HepG2 (cell line): ENCODE measurements around the gene PTPRO. TPM values are rescaled to one million over a fixed set of nuclear protein-coding genes. Genes with fewer than 3 reads are reported as not detected.

Experiments
- ATAC-seq: fragments of 200-7000 bp; cut with Tn5 transposase; 3 replicates; pipeline ENCODE4 v1.9.1; 2020; ENCODE audit warnings: mild to moderate bottlenecking, moderate library complexity
- BruUV-seq: library from RNA; stranded (reverse); fragments of 400-500 nt; replicated peaks from 2 replicates; lab custom pipeline; 2021; lab: Mats Ljungman, UMichigan
- CTCF ChIA-PET: fragments of 300-600 bp; formaldehyde crosslinking; extraction: SDS; loops from one replicate; lab custom pipeline; 2021; ENCODE audit warnings: low total read pairs, inconsistent platforms, low intra/inter-chr PET ratio; lab: Yijun Ruan, JAX
- POLR2A ChIA-PET: fragments of 350-600 bp; sonication (Branson Sonifier 250); formaldehyde crosslinking; loops from one replicate; lab custom pipeline; 2020; ENCODE audit warnings: antibody characterized with exemption, inconsistent platforms; lab: Yijun Ruan, JAX
- DNase-seq: peaks from one replicate; pipeline ENCODE4 v3.0.0-alpha.2; 2015; ENCODE audit warnings: low spot score
- FAIRE-seq: peaks from 3 replicates; lab custom pipeline; 2011; peaks lifted over from hg19 to GRCh38; lab: Jason Lieb, UNC
- H2AFZ ChIP-seq: one replicate; pipeline ENCODE4 v1.6.1; 2011; ENCODE audit warnings: low read length, inconsistent platforms
- H3K27ac ChIP-seq: fragments of 300-600 bp; 3 replicates; pipeline ENCODE4 v1.8.0; 2011; ENCODE audit warnings: mixed run types, mild to moderate bottlenecking, mixed read lengths, low read length, inconsistent platforms; ENCODE audit not compliant: insufficient read depth; ENCODE audit errors: extremely low read length
- H3K27me3 ChIP-seq, 2 experiments: fragments of 200-600 bp in 1 of 2; 2 replicates in 1 of 2; 3 replicates in 1 of 2; pipeline versions ENCODE4 v1.6.0 to v1.8.0; 2011; ENCODE audit warnings: low read length in 2 of 2, mild to moderate bottlenecking in 2 of 2, moderate library complexity in 2 of 2, inconsistent platforms in 1 of 2; ENCODE audit not compliant: insufficient read depth in 2 of 2, control insufficient read depth in 1 of 2
- H3K36me3 ChIP-seq, 2 experiments: fragments of 200-600 bp in 1 of 2; replicated peaks in 1 of 2; 2 replicates in 1 of 2; 3 replicates in 1 of 2; pipeline versions ENCODE4 v1.5.1 to v1.8.0; 2011; ENCODE audit warnings: low read length in 2 of 2, inconsistent platforms in 1 of 2; ENCODE audit not compliant: insufficient read depth in 2 of 2, control insufficient read depth in 1 of 2
- H3K4me1 ChIP-seq: 2 replicates; pipeline ENCODE4 v1.5.1; 2012; ENCODE audit warnings: low read length, inconsistent platforms; ENCODE audit not compliant: insufficient read depth
- H3K4me2 ChIP-seq: 2 replicates; pipeline ENCODE4 v1.6.0; 2011; ENCODE audit warnings: low read depth, low read length, inconsistent platforms
- H3K4me3 ChIP-seq, 3 experiments: fragments of 200-600 bp in 1 of 3; sonication (generic), shearing (Covaris generic) in 1 of 3; replicated peaks in 1 of 3; 2 replicates each; pipeline ENCODE4 v1.5.1; 2011 to 2016; ENCODE audit warnings: low read length in 3 of 3, inconsistent platforms in 2 of 3, low read depth in 2 of 3, mild to moderate bottlenecking in 2 of 3, control low read depth in 1 of 3, mixed read lengths in 1 of 3; ENCODE audit not compliant: insufficient read depth in 1 of 3
- H3K79me2 ChIP-seq: one replicate; pipeline ENCODE4 v1.6.1; 2011; ENCODE audit warnings: low read length, inconsistent platforms; ENCODE audit not compliant: insufficient read depth
- H3K9ac ChIP-seq: 2 replicates; pipeline ENCODE4 v1.6.0; 2011; ENCODE audit warnings: mild to moderate bottlenecking, low read depth, low read length, inconsistent platforms; ENCODE audit not compliant: insufficient read depth
- H3K9me3 ChIP-seq: 2 replicates; pipeline ENCODE4 v1.5.1; 2012; ENCODE audit warnings: mild to moderate bottlenecking, low read length
- H4K20me1 ChIP-seq: 2 replicates; pipeline ENCODE4 v1.6.0; 2011; ENCODE audit warnings: inconsistent platforms, mild to moderate bottlenecking, low read length, moderate library complexity; ENCODE audit not compliant: insufficient read depth
- MAFG ChIP-seq: sonication (generic); formaldehyde crosslinking; IDR thresholded peaks from 2 replicates; pipeline ENCODE4 v1.5.1; 2020; ENCODE audit warnings: mild to moderate bottlenecking, missing genetic modification reagents
- MLLT10 ChIP-seq: sonication (generic); formaldehyde crosslinking; IDR thresholded peaks from 2 replicates; pipeline ENCODE4 v1.4.0; 2020; ENCODE audit warnings: missing genetic modification reagents
- NPAS2 ChIP-seq: sonication (generic); formaldehyde crosslinking; IDR thresholded peaks from 2 replicates; pipeline ENCODE4 v1.8.0; 2022; ENCODE audit warnings: mild to moderate bottlenecking, missing genetic modification reagents, borderline replicate concordance
- PHF5A ChIP-seq: IDR thresholded peaks from one replicate; pipeline ENCODE4 v1.6.1; 2018; ENCODE audit warnings: low read depth, missing genetic modification reagents; ENCODE audit not compliant: unreplicated experiment
- SRF ChIP-seq: IDR thresholded peaks from 2 replicates; pipeline ENCODE4 v1.6.1; 2011; ENCODE audit warnings: mild to moderate bottlenecking, low read depth, low read length, moderate library complexity
- XRCC5 ChIP-seq: fragments of 200-400 bp; formaldehyde crosslinking; optimal IDR thresholded peaks from 2 replicates; pipeline ENCODE3; 2017; ENCODE audit warnings: mild to moderate bottlenecking, low read length
- ZNF552 ChIP-seq: sonication (generic); formaldehyde crosslinking; IDR thresholded peaks from 2 replicates; pipeline ENCODE4 v1.9.0; 2022; ENCODE audit warnings: missing genetic modification reagents, mild to moderate bottlenecking, borderline replicate concordance
- ZNF567 ChIP-seq: sonication (generic); formaldehyde crosslinking; IDR thresholded peaks from 2 replicates; pipeline ENCODE4 v1.8.1; 2023; ENCODE audit warnings: mild to moderate bottlenecking, missing genetic modification reagents, borderline replicate concordance
- WGBS: methylation state at CpG from one replicate; pipeline ENCODE4 v1.1.6; 2017; ENCODE audit warnings: low lambda C conversion rate; 5-methylcytosine and 5-hydroxymethylcytosine counted together
- in situ Hi-C: cut with HindIII; loops from 2 replicates; pipeline ENCODE4 v1.10.0; 2017; ENCODE audit warnings: low pct_unique_long_range_greater_than_20kb; ENCODE audit not compliant: extremely low pct_ligation_motif_present
- intact Hi-C: fragments of 100-400 bp; cut with micrococcal nuclease; formaldehyde crosslinking; loops from one replicate; pipeline ENCODE4 v1.10.0; 2022; ENCODE audit not compliant: unreplicated experiment
- polyA plus RNA-seq, 8 experiments: library from polyadenylated mRNA; depleted of rRNA in 3 of 8; stranded (reverse) in 7 of 8; unstranded in 1 of 8; fragments of >200 nt; fragmentation: Illumina TruSeq in 4 of 8; extraction: Trizol in 4 of 8; gene quantifications; 2 replicates each; pipeline versions ENCODE4 v1.2.1 to v1.2.3, GENCODE V29; 2011 to 2016; ENCODE audit warnings: low read depth in 4 of 8, missing spikeins in 1 of 8, mixed read lengths in 1 of 8; ENCODE audit not compliant: insufficient read depth in 1 of 8
- total RNA-seq, 5 experiments: library from RNA; depleted of rRNA; stranded (reverse); fragments of >200 nt; fragmentation: Illumina TruSeq; extraction: Trizol; gene quantifications; 2 replicates each; pipeline ENCODE4 v1.2.3, GENCODE V29; 2016; ENCODE audit warnings: low read depth in 1 of 5
- TF ChIP-seq, protein P1 (sequence below): sonication (generic); formaldehyde crosslinking; IDR thresholded peaks from 2 replicates; pipeline ENCODE4 v1.8.0; 2022; ENCODE audit warnings: missing genetic modification reagents, low read depth, mild to moderate bottlenecking, borderline replicate concordance
- TF ChIP-seq, protein P2 (sequence below): sonication (generic); formaldehyde crosslinking; IDR thresholded peaks from 2 replicates; pipeline ENCODE4 v1.4.0; 2020; ENCODE audit warnings: missing genetic modification reagents
- TF ChIP-seq, protein P3 (sequence below): IDR thresholded peaks from 2 replicates; pipeline ENCODE4 v1.6.1; 2016; ENCODE audit warnings: mild to moderate bottlenecking
- TF ChIP-seq, protein P4 (sequence below): IDR thresholded peaks from 2 replicates; pipeline ENCODE4 v1.6.1; 2016; ENCODE audit warnings: low read depth, control low read depth
- TF ChIP-seq, protein P5 (sequence below): sonication (generic); formaldehyde crosslinking; conservative IDR thresholded peaks from 2 replicates; pipeline ENCODE4 v1.4.0; 2020; ENCODE audit warnings: mild to moderate bottlenecking, missing genetic modification reagents, moderate library complexity

The PTPRO gene
- total and polyA plus RNA-seq, 2 of the 13 experiments (the other 11 are each of a cell fraction or from before 2014, with no cell fraction given), result 0.04 TPM; not detected in 1

DNA sequence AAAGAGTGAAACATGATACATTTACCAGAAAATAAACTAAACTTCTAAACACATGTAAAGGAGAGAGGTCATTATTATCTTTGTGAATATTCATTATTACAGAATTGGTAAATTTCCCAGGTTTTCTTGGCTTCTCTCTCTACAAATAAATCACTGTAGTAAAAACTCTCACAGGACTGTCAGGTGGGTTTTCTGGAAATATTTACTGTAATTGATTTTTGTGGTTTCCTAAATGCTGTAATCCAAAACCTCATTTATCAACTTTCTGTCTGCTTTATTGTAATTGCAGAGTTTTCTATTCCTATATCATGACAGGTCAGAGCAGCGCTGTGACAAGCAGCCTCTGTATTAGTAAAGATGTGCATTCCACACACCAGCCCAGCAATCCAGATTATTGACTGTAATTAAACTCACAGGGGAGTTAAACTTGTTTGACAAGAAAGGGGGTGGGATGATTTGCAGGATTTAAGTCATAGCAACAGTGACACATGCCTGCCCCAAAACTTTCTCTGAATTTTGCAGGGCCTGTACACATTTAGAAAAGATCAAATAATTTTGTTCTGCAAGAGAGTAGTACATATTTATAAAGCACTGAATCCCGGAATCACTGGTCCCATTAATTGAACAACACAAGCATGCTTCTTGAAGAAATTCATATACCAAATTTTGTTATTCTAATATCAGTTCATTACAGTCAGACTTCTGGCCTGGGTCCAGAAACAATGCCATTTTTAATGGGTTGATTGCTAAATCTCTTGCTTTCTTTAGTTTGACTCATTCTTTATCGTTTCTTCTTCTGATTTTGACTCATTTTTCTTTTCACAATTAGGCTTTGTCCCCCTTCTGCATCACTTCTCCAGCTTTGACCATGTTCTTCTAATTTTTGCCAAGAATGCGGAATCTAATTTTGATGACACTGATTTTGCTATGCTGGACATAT is 42.2 kb downstream of the PTPRO start:
- FAIRE-seq (no peak), ATAC-seq (no peak), DNase-seq (no peak)
- Histone ChIP-seq H3K9ac (no peak overlapping the region), H3K36me3 (no peaks in the 10 kb centered on the region), H3K9me3 (no peaks in the 10 kb centered on the region), H2AFZ (no peak overlapping the region), H3K4me3 (no peak overlapping the region), H4K20me1 (no peaks in the 10 kb centered on the region), H3K79me2 (no peaks in the 10 kb centered on the region), H3K27me3 (no peaks in the 10 kb centered on the region), H3K4me2 (no peak overlapping the region), H3K27ac (no peak overlapping the region), H3K4me1 (no peaks in the 10 kb centered on the region)
- intact Hi-C loops (no loop called here), in situ Hi-C loops (no loop called here)
- no TSS peak for BruUV-seq
- CTCF ChIA-PET, result no interaction called here
- WGBS, result 2% methylated on average over 4 of the region's 4 CpGs
- POLR2A ChIA-PET, result no interaction called here
- TF ChIP-seq, protein P1, sequence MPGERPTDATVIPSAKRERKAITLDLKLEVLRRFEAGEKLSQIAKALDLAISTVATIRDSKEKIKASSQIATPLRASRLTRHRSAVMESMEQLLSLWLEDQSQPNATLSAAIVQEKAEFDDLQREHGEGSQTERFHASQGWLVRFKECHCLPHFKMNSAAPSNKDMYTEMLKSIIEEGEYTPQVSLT (CRISPR knock-in tag), result no peak
- TF ChIP-seq, protein P2, sequence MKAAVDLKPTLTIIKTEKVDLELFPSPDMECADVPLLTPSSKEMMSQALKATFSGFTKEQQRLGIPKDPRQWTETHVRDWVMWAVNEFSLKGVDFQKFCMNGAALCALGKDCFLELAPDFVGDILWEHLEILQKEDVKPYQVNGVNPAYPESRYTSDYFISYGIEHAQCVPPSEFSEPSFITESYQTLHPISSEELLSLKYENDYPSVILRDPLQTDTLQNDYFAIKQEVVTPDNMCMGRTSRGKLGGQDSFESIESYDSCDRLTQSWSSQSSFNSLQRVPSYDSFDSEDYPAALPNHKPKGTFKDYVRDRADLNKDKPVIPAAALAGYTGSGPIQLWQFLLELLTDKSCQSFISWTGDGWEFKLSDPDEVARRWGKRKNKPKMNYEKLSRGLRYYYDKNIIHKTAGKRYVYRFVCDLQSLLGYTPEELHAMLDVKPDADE (CRISPR knock-in tag), result no peak
- TF ChIP-seq MLLT10 (CRISPR knock-in tag), result no peak
- TF ChIP-seq, protein P3, sequence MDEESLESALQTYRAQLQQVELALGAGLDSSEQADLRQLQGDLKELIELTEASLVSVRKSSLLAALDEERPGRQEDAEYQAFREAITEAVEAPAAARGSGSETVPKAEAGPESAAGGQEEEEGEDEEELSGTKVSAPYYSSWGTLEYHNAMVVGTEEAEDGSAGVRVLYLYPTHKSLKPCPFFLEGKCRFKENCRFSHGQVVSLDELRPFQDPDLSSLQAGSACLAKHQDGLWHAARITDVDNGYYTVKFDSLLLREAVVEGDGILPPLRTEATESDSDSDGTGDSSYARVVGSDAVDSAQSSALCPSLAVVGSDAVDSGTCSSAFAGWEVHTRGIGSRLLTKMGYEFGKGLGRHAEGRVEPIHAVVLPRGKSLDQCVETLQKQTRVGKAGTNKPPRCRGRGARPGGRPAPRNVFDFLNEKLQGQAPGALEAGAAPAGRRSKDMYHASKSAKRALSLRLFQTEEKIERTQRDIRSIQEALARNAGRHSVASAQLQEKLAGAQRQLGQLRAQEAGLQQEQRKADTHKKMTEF, result no peak
- no peak for TF ChIP-seq ZNF552 (CRISPR knock-in tag)
- TF ChIP-seq ZNF567, result no peak
- no peak for TF ChIP-seq NPAS2 (CRISPR knock-in tag)
- TF ChIP-seq XRCC5, result no peak
- no peak for TF ChIP-seq SRF
- TF ChIP-seq PHF5A (CRISPR knock-in tag), result no peak
- TF ChIP-seq, protein P4, sequence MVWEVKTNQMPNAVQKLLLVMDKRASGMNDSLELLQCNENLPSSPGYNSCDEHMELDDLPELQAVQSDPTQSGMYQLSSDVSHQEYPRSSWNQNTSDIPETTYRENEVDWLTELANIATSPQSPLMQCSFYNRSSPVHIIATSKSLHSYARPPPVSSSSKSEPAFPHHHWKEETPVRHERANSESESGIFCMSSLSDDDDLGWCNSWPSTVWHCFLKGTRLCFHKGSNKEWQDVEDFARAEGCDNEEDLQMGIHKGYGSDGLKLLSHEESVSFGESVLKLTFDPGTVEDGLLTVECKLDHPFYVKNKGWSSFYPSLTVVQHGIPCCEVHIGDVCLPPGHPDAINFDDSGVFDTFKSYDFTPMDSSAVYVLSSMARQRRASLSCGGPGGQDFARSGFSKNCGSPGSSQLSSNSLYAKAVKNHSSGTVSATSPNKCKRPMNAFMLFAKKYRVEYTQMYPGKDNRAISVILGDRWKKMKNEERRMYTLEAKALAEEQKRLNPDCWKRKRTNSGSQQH (CRISPR knock-in tag), result no peak
- TF ChIP-seq, protein P5, sequence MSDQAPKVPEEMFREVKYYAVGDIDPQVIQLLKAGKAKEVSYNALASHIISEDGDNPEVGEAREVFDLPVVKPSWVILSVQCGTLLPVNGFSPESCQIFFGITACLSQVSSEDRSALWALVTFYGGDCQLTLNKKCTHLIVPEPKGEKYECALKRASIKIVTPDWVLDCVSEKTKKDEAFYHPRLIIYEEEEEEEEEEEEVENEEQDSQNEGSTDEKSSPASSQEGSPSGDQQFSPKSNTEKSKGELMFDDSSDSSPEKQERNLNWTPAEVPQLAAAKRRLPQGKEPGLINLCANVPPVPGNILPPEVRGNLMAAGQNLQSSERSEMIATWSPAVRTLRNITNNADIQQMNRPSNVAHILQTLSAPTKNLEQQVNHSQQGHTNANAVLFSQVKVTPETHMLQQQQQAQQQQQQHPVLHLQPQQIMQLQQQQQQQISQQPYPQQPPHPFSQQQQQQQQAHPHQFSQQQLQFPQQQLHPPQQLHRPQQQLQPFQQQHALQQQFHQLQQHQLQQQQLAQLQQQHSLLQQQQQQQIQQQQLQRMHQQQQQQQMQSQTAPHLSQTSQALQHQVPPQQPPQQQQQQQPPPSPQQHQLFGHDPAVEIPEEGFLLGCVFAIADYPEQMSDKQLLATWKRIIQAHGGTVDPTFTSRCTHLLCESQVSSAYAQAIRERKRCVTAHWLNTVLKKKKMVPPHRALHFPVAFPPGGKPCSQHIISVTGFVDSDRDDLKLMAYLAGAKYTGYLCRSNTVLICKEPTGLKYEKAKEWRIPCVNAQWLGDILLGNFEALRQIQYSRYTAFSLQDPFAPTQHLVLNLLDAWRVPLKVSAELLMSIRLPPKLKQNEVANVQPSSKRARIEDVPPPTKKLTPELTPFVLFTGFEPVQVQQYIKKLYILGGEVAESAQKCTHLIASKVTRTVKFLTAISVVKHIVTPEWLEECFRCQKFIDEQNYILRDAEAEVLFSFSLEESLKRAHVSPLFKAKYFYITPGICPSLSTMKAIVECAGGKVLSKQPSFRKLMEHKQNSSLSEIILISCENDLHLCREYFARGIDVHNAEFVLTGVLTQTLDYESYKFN (CRISPR knock-in tag), result no peak
- no peak for TF ChIP-seq MAFG (CRISPR knock-in tag)
